ENCODE results near the gene NDN.

The NDN gene

DNA sequence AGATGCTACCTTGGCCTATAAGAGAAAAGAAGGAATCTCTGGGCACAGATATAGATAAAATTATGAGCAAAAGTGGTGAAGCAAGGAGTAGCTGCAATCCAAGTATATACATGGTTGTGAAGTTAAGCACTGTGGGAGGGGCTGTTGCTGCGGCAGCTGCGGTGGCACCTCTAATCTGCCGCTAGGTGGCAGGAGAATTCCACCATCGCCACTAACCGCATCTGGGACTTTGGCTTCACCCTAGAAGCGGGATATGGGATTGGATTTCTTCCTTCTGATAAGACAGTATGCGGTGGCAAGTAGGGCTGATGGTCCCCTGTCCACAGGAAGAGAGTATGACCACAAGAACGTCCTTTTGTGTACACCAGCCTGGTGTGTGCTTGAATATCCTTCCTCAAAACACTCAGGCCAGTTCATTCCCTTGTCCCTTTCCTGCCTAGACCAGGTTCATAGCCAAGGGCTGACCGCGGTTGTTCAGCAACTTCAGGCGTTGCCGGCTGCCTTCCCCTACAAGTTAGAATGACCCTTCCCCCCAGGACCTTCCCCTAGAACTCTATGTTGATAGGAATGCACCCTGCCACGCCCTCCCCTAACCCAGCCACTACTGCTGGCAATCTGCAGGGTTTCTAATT is 44.6 kb downstream of the NDN start:
- no peak for DNase-seq (ENCODE audit: low read depth, low spot score)
